Erythroblast (primary cell): ENCODE results near the gene GFY.

Experiments
- GATA1 ChIP-seq: IDR thresholded peaks from 2 replicates; pipeline ENCODE4 v1.6.1; 2011; ENCODE audit warnings: low read depth, mild to moderate bottlenecking, control low read depth, low read length, moderate library complexity
- POLR2A ChIP-seq: IDR thresholded peaks from 2 replicates; pipeline ENCODE4 v1.6.1; 2011; ENCODE audit warnings: mild to moderate bottlenecking, low read length

DNA sequence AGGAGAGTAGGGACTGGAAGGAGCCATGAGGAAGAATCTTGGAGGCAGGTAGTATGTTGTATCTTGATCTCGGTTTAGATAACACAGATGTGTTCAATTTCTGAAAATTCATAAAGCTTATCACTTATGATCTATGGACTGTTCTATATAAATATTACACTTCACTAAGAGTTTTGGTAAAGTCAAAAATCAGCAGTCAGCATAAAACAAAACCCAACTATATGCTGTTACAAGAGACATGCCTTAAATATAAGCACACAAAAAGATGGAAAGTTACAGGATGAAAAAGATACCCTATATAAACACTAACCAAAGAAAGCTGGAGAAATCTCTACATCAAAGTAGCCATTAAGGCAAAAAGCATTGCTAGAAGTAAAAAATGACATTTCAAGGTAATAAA, 41.6 kb upstream of the GFY start:
- TF ChIP-seq POLR2A (no peak), GATA1 (no peak)
